Measurements from ENCODE around the gene ATXN1. TPM values are rescaled to one million over a fixed set of nuclear protein-coding genes. Genes with fewer than 3 reads are reported as not detected.
A peak's percentile ranks its signal among the peaks of the same experiment; 100 is the strongest.

The ATXN1 gene
- total RNA-seq, 1 experiment from 2014 or later = 13.4 TPM

- DNase-seq (ENCODE audit: low read depth, low spot score) = no peak
- in situ Hi-C loops (cut with HindIII; ENCODE audit: low pct_unique_long_range_greater_than_20kb, low sequenced_read_pairs) = no loop called here
These were observed 222.0 kb downstream of the ATXN1 start for GRCh38 chr6:16539086-16539931.

GRCh38 chr6:16535564-16535963 is 225.7 kb downstream of the ATXN1 start:
- in situ Hi-C loops (cut with HindIII; ENCODE audit: low pct_unique_long_range_greater_than_20kb, low sequenced_read_pairs) = no loop called here
- no peak for DNase-seq (ENCODE audit: low read depth, low spot score)

- in situ Hi-C loops (cut with HindIII; ENCODE audit: low pct_unique_long_range_greater_than_20kb, low sequenced_read_pairs) = no loop called here
- no peak for DNase-seq (ENCODE audit: low read depth, low spot score)
These were observed 227.5 kb downstream of the ATXN1 start for GRCh38 chr6:16533721-16534136.

- DNase-seq (ENCODE audit: low read depth, low spot score) = peak; percentile 13
- in situ Hi-C loops (cut with HindIII; ENCODE audit: low pct_unique_long_range_greater_than_20kb, low sequenced_read_pairs) = no loop called here
These were observed 228.1 kb downstream of the ATXN1 start for GRCh38 chr6:16533210-16533609.

GRCh38 chr6:16527691-16528090 is 233.6 kb downstream of the ATXN1 start:
- DNase-seq (ENCODE audit: low read depth, low spot score) = peak; percentile 78
- in situ Hi-C loops (cut with HindIII; ENCODE audit: low pct_unique_long_range_greater_than_20kb, low sequenced_read_pairs) = no loop called here

GRCh38 chr6:16524380-16524707 is 236.9 kb downstream of the ATXN1 start:
- no peak for DNase-seq (ENCODE audit: low read depth, low spot score)
- in situ Hi-C loops (cut with HindIII; ENCODE audit: low pct_unique_long_range_greater_than_20kb, low sequenced_read_pairs) = no loop called here

- in situ Hi-C loops (cut with HindIII; ENCODE audit: low pct_unique_long_range_greater_than_20kb, low sequenced_read_pairs) = no loop called here
- DNase-seq (ENCODE audit: low read depth, low spot score) = no peak
These were observed 237.5 kb downstream of the ATXN1 start for GRCh38 chr6:16523606-16524379.

- DNase-seq (ENCODE audit: low read depth, low spot score) = no peak
- in situ Hi-C loops (cut with HindIII; ENCODE audit: low pct_unique_long_range_greater_than_20kb, low sequenced_read_pairs) = no loop called here
These were observed 238.3 kb downstream of the ATXN1 start for GRCh38 chr6:16522937-16523336.

- in situ Hi-C loops (cut with HindIII; ENCODE audit: low pct_unique_long_range_greater_than_20kb, low sequenced_read_pairs) = no loop called here
- no peak for DNase-seq (ENCODE audit: low read depth, low spot score)
These were observed 239.7 kb downstream of the ATXN1 start for GRCh38 chr6:16521528-16521927.

GRCh38 chr6:16519265-16520242 is 241.7 kb downstream of the ATXN1 start:
- DNase-seq (ENCODE audit: low read depth, low spot score) = peak; percentile 77
- in situ Hi-C loops (cut with HindIII; ENCODE audit: low pct_unique_long_range_greater_than_20kb, low sequenced_read_pairs) = loop anchor here (10.0 kb wide), 1 partner anchor 435 kb away; no protein-coding TSS in a partner anchor

GRCh38 chr6:16518265-16518664 is 243.0 kb downstream of the ATXN1 start:
- DNase-seq (ENCODE audit: low read depth, low spot score) = no peak
- in situ Hi-C loops (cut with HindIII; ENCODE audit: low pct_unique_long_range_greater_than_20kb, low sequenced_read_pairs) = loop anchor here (10.0 kb wide), 1 partner anchor 437 kb away; no protein-coding TSS in a partner anchor

- peak; percentile 90 for DNase-seq (ENCODE audit: low read depth, low spot score)
- in situ Hi-C loops (cut with HindIII; ENCODE audit: low pct_unique_long_range_greater_than_20kb, low sequenced_read_pairs) = loop anchor here (10.0 kb wide), 1 partner anchor 441 kb away; no protein-coding TSS in a partner anchor
These were observed 247.0 kb downstream of the ATXN1 start for GRCh38 chr6:16514249-16514648.

GRCh38 chr6:16512544-16513290 is 248.5 kb downstream of the ATXN1 start:
- in situ Hi-C loops (cut with HindIII; ENCODE audit: low pct_unique_long_range_greater_than_20kb, low sequenced_read_pairs) = loop anchor here (10.0 kb wide), 1 partner anchor 442 kb away; no protein-coding TSS in a partner anchor
- DNase-seq (ENCODE audit: low read depth, low spot score) = no peak

GRCh38 chr6:16511723-16512489 is 249.4 kb downstream of the ATXN1 start:
- in situ Hi-C loops (cut with HindIII; ENCODE audit: low pct_unique_long_range_greater_than_20kb, low sequenced_read_pairs) = loop anchor here (10.0 kb wide), 1 partner anchor 443 kb away; no protein-coding TSS in a partner anchor
- no peak for DNase-seq (ENCODE audit: low read depth, low spot score)

- in situ Hi-C loops (cut with HindIII; ENCODE audit: low pct_unique_long_range_greater_than_20kb, low sequenced_read_pairs) = loop anchor here (10.0 kb wide), 1 partner anchor 444 kb away; no protein-coding TSS in a partner anchor
- DNase-seq (ENCODE audit: low read depth, low spot score) = peak; percentile 77
These were observed 250.1 kb downstream of the ATXN1 start for GRCh38 chr6:16511040-16511660.

- in situ Hi-C loops (cut with HindIII; ENCODE audit: low pct_unique_long_range_greater_than_20kb, low sequenced_read_pairs) = loop anchor here (10.0 kb wide), 1 partner anchor 445 kb away; no protein-coding TSS in a partner anchor
- no peak for DNase-seq (ENCODE audit: low read depth, low spot score)
These were observed 251.0 kb downstream of the ATXN1 start for GRCh38 chr6:16510245-16510644.
